ENCODE results near the gene GNG12.

DNA sequence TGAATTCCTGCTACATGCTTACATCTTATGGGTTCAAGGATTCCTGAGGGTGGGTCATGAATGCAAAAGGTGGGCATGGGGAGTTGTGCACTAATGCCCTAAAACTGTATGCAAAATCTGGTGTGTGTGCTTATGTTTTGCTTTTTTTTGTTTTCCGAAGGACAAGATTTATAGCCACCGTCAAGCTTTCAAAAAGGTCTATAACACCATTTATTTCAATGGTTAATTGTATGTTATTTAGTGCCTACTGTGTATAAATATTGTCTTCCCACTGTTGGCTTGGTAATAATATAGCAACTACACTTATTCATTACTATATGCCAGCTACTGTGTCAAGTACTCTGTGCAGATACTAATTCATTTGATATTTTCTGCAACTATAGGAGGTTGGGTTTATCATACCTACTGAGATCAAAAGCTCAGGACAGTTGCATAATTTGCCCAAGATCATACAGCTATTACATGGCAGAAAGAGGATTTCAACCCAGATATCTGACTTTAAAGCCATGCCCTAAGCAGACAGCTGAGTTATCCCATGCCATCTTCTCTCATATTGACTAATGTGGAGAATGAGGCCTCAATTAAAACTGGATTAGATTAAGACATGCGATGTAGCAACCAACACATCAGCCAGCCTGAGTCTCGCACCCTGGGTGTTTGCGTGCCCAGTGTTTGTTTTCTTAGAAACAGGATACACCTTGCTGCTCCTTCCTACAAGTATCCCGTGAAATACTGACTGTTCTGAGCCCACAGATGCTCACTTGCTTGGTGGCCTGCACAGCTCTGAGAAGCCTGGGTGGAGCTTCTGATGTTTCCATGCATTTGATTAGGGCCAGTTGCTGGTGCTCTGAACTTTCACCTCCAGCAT, 113.7 kb downstream of the GNG12 start:
- TF ChIP-seq, protein P1, sequence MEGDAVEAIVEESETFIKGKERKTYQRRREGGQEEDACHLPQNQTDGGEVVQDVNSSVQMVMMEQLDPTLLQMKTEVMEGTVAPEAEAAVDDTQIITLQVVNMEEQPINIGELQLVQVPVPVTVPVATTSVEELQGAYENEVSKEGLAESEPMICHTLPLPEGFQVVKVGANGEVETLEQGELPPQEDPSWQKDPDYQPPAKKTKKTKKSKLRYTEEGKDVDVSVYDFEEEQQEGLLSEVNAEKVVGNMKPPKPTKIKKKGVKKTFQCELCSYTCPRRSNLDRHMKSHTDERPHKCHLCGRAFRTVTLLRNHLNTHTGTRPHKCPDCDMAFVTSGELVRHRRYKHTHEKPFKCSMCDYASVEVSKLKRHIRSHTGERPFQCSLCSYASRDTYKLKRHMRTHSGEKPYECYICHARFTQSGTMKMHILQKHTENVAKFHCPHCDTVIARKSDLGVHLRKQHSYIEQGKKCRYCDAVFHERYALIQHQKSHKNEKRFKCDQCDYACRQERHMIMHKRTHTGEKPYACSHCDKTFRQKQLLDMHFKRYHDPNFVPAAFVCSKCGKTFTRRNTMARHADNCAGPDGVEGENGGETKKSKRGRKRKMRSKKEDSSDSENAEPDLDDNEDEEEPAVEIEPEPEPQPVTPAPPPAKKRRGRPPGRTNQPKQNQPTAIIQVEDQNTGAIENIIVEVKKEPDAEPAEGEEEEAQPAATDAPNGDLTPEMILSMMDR (IDR thresholded peaks at IDR 0.05), result no peak
- TF ChIP-seq POLR2AphosphoS5 (IDR thresholded peaks at IDR 0.05) (no peak), POLR2A (IDR thresholded peaks at IDR 0.05) (no peak)

Measured in prostate gland (tissue), 2 donors.